ENCODE data around the gene TRAF5. TPM values are rescaled to one million over a fixed set of nuclear protein-coding genes. Genes with fewer than 3 reads are reported as not detected.

TRAF5 gene
- total RNA-seq, 6 experiments from 2014 or later, result 7.7 to 12.3 (median 8.7) TPM

DNA sequence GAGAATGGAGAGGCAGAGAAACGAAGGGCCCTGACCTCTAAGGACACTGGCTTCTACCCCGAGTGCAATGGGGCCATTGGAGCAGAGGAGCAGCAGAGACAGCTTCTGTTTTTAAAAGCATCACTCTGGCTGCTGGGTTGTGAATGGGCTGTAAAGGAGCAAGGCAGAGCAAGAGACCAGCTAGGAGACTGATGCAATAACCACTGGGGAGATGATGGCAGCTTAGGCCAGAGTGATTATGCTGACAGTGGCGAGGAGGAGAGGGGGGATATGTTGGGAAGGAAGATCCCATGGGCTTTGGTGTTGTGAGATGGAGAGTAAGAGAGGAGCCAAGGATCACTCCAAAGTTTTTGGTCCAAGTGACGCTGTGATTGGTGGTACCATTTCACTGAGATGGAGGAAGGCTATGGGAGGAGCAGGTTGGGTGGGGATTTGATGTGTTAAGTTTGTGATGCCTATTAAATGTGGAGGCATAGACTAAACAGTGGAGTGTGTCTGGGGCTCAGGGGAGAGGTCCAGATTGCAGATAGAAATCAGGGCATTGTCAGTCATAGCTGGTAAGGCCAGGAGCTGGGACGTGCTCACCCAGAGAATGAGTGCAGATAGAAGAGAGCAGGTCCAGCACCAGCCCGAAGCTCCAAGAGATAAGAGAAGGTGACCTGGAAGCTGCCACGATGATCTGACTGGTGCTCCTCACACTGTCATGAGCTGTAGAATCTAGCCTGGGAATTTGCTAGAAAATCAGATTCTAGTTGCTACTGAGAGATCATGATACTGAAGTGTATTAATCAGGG, 11.0 kb downstream of the TRAF5 start:
- DNase-seq, result no peak
- Mint-ChIP-seq H3K27me3 (ENCODE audit: insufficient read depth) (peaks cover 4% of the 10 kb centered on the region), H3K27ac (no peak overlapping the region), H3K4me1 (ENCODE audit: low read depth) (peaks cover 31% of the 10 kb centered on the region), H3K4me3 (no peak overlapping the region), H3K9me3 (no peaks in the 10 kb centered on the region), H3K36me3 (ENCODE audit: low read depth) (no peaks in the 10 kb centered on the region; the same call in 1 of the 2 replicates)
- TF ChIP-seq, protein P1, sequence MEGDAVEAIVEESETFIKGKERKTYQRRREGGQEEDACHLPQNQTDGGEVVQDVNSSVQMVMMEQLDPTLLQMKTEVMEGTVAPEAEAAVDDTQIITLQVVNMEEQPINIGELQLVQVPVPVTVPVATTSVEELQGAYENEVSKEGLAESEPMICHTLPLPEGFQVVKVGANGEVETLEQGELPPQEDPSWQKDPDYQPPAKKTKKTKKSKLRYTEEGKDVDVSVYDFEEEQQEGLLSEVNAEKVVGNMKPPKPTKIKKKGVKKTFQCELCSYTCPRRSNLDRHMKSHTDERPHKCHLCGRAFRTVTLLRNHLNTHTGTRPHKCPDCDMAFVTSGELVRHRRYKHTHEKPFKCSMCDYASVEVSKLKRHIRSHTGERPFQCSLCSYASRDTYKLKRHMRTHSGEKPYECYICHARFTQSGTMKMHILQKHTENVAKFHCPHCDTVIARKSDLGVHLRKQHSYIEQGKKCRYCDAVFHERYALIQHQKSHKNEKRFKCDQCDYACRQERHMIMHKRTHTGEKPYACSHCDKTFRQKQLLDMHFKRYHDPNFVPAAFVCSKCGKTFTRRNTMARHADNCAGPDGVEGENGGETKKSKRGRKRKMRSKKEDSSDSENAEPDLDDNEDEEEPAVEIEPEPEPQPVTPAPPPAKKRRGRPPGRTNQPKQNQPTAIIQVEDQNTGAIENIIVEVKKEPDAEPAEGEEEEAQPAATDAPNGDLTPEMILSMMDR (IDR thresholded peaks at IDR 0.05), result no peak

DNA sequence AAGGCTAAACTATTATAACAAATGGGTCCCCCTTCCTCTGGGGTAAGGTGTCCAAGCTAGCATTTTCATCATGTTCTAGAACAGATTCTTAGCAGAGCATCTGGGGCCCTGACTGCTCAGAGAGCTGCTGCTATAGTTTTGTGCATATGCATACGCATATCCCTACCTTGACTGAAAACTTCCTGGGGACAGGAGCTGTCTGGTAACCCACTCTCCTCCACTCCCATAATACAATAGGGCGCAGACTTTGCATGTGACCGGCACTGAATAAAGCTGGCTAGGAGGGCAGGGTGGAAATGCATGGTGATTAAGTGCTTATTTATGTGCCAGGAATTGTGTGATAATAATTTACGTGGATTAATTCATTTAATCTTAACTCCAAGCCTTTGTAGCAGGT, 11.6 kb downstream of the TRAF5 start:
- no peaks in the 10 kb centered on the region for H3K9me3 Mint-ChIP-seq
- DNase-seq, result no peak
- H3K4me3 Mint-ChIP-seq, result no peak overlapping the region
- H3K4me1 Mint-ChIP-seq (ENCODE audit: low read depth), result peaks cover 26% of the 10 kb centered on the region
- H3K36me3 Mint-ChIP-seq (ENCODE audit: low read depth), result no peaks in the 10 kb centered on the region; the same call in 1 of the 2 replicates
- TF ChIP-seq, protein P1 (IDR thresholded peaks at IDR 0.05), result no peak
- peaks cover 4% of the 10 kb centered on the region for H3K27me3 Mint-ChIP-seq (ENCODE audit: insufficient read depth)
- no peak overlapping the region for H3K27ac Mint-ChIP-seq

DNA sequence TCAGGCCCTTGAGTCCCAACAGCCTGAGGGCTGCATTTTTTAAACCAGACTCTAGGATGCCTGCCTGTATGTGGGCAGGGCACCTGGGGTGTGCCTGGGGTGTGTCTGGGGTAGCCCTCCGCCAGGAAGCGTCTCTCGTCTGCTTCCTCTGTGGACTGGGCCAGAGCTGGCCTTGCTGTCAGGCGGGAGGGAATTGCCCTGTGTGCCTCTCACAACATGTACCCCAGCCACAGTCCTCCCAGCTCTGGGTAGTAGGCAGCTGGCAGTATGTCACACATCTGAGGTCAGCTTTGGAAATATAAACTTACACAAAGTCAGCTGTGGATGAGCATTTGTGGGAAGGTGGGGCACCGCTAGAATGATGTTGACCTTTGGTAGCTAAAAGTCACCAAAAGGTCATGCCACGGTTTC, 13.0 kb downstream of the TRAF5 start:
- TF ChIP-seq, protein P1 (IDR thresholded peaks at IDR 0.05), result no peak
- no peaks in the 10 kb centered on the region; the same call in 1 of the 2 replicates for H3K36me3 Mint-ChIP-seq (ENCODE audit: low read depth)
- H3K27me3 Mint-ChIP-seq (ENCODE audit: insufficient read depth), result peaks cover 4% of the 10 kb centered on the region
- no peaks in the 10 kb centered on the region for H3K9me3 Mint-ChIP-seq
- H3K4me1 Mint-ChIP-seq (ENCODE audit: low read depth), result peaks cover 25% of the 10 kb centered on the region
- H3K27ac Mint-ChIP-seq, result no peak overlapping the region
- no peak for DNase-seq
- H3K4me3 Mint-ChIP-seq, result no peak overlapping the region

DNA sequence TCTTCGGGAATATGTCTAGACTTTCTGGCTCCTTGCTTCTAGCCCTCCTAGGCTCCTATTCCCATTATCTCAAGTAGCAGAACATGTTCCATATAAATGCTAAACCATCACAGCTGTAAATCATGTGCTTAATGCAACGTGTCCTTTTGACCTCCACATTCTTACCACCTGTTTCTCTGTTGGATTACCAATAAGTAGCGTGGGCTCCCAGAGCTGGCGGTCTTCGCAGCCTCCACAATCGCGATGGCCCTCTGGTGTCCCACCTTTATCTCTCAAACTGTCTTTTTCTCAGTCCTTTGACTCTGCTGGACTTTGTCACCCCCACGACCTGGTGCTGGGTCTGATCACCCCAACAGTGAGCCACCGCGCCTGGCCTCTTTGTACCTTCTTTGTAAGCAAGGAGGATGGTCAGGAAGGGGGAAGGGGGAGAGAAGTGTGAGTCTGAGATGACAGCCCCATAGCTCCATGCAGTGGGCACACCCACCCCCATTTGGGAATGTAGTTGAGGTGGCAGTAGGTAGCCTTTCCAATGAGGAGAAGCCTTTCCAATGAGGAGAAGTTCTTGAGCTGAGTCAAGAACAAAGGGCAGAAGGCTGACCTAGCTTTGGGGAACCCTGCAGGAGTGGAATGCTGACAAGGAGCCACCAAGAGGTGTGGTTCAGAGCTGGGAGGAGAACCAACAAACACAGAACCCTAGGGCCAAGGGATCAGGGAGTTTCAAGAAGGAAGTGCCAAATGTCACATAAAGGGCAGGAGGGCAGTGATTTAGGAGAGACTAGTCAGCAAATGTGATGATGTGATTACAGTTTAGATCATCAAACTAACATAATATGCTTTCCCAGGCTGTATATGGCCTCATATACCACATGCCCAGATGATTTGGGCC, 14.2 kb downstream of the TRAF5 start:
- Mint-ChIP-seq H3K27me3 (ENCODE audit: insufficient read depth) (0 out of 2 replicates have a peak, but pooled peaks cover 1% of the 10 kb centered on the region), H3K4me1 (ENCODE audit: low read depth) (peaks cover 13% of the 10 kb centered on the region), H3K4me3 (no peak overlapping the region), H3K27ac (no peak overlapping the region; the same call in 1 of the 2 replicates), H3K9me3 (no peaks in the 10 kb centered on the region), H3K36me3 (ENCODE audit: low read depth) (no peaks in the 10 kb centered on the region; the same call in 1 of the 2 replicates)
- TF ChIP-seq, protein P1 (IDR thresholded peaks at IDR 0.05), result no peak
- DNase-seq, result no peak

DNA sequence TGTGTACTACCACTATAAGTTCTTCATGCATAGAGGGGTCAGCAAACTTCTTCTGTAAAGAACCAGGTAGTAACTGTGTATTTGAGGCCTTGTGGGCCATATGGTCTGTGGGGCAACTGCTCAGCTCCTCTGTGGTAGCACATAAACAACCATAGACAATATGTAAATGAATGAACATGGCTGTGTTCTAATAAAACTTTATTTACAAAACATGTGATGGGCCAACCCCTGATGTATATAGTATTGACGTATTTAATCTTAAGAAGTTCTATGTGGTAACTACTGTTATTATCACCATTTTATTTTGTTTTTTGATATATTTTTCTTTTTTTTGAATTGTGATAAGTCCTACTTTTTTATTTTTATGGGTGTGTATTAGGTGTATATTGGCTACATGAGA, 15.4 kb downstream of the TRAF5 start:
- Mint-ChIP-seq H3K4me3 (no peak overlapping the region), H3K4me1 (ENCODE audit: low read depth) (peaks cover 13% of the 10 kb centered on the region), H3K27ac (no peak overlapping the region), H3K36me3 (ENCODE audit: low read depth) (no peaks in the 10 kb centered on the region), H3K27me3 (ENCODE audit: insufficient read depth) (no peaks in the 10 kb centered on the region), H3K9me3 (no peaks in the 10 kb centered on the region)
- no peak for DNase-seq
- TF ChIP-seq, protein P1 (IDR thresholded peaks at IDR 0.05), result no peak

Data from HFFc6 (cell line).